ENCODE data around the gene RAB29.

GRCh38 chr1:205824180-205824579, 48.9 kb upstream of the RAB29 start:
- TF ChIP-seq ZNF623 (tag by site-specific recombination; IDR thresholded peaks at IDR 0.05) (no peak), GLIS1 (tag by site-specific recombination; IDR thresholded peaks at IDR 0.05) (no peak), KLF9 (tag by site-specific recombination; IDR thresholded peaks at IDR 0.05; ENCODE audit: low read depth) (no peak), REST (tag by site-specific recombination; IDR thresholded peaks at IDR 0.05) (no peak), ZNF274 (IDR thresholded peaks at IDR 0.05; ENCODE audit: low read length) (no peak), ZNF274 (tag by site-specific recombination; IDR thresholded peaks at IDR 0.05; ENCODE audit: borderline replicate concordance) (no peak), ZNF132 (tag by site-specific recombination; IDR thresholded peaks at IDR 0.05; ENCODE audit: borderline replicate concordance) (no peak), HIC1 (tag by site-specific recombination; IDR thresholded peaks at IDR 0.05) (no peak), TCF7L2 (IDR thresholded peaks at IDR 0.05; ENCODE audit: borderline replicate concordance, low read depth, low read length) (no peak), ZNF350 (tag by site-specific recombination; IDR thresholded peaks at IDR 0.05) (no peak), ZNF24 (tag by site-specific recombination; IDR thresholded peaks at IDR 0.05) (no peak), ZNF19 (tag by site-specific recombination; IDR thresholded peaks at IDR 0.05; ENCODE audit: low read depth) (no peak), ZNF146 (tag by site-specific recombination; IDR thresholded peaks at IDR 0.05) (no peak), ZBTB49 (tag by site-specific recombination; IDR thresholded peaks at IDR 0.05; ENCODE audit: low read depth) (no peak)
- TF ChIP-seq, protein P1, sequence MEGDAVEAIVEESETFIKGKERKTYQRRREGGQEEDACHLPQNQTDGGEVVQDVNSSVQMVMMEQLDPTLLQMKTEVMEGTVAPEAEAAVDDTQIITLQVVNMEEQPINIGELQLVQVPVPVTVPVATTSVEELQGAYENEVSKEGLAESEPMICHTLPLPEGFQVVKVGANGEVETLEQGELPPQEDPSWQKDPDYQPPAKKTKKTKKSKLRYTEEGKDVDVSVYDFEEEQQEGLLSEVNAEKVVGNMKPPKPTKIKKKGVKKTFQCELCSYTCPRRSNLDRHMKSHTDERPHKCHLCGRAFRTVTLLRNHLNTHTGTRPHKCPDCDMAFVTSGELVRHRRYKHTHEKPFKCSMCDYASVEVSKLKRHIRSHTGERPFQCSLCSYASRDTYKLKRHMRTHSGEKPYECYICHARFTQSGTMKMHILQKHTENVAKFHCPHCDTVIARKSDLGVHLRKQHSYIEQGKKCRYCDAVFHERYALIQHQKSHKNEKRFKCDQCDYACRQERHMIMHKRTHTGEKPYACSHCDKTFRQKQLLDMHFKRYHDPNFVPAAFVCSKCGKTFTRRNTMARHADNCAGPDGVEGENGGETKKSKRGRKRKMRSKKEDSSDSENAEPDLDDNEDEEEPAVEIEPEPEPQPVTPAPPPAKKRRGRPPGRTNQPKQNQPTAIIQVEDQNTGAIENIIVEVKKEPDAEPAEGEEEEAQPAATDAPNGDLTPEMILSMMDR (tag by site-specific recombination; IDR thresholded peaks at IDR 0.05): no peak

All from HEK293 (cell line).